ENCODE data around the gene UBE2L6. TPM values are rescaled to one million over a fixed set of nuclear protein-coding genes. Genes with fewer than 3 reads are reported as not detected.

The UBE2L6 gene
- total RNA-seq, 1 donor from 2014 or later = 69.2 TPM

DNA sequence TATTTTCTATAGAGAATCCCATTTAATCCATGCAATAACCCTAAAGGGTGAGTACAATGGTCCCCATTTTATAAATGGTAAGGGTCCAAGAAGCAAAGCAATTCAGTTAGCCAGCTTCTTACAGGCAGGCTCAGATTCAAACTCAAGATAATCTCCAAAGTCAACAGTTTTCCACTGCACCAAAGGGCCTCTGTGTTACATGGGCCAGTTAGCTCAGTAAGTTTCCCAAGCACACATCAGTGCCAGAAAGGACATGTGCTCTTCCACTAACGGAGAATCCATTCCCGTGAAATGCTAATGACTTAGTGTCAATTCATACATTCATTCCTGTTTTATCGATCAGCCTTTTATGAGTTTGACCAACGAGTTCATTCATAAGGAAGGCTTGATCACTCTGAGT lies 63.0 kb downstream of the UBE2L6 start:
- no peak for TF ChIP-seq CTCF (IDR thresholded peaks at IDR 0.05)
- Mint-ChIP-seq H3K36me3 (ENCODE audit: low read depth) (peaks cover 8% of the 10 kb centered on the region), H3K9me3 (no peaks in the 10 kb centered on the region), H3K4me1 (peaks cover 6% of the 10 kb centered on the region), H3K27ac (no peak overlapping the region), H3K4me3 (no peak overlapping the region), H3K27me3 (no peaks in the 10 kb centered on the region)
- intact Hi-C loops (cut with micrococcal nuclease) = no loop called here
- DNase-seq = no peak
- ChIA-PET POLR2A (no interaction called here), CTCF (interaction anchor here (0.9 to 4.2 kb wide), 4 partner anchors 9 to 46 kb away, joined by 3 to 22 read pairs (median 5); no protein-coding TSS in a partner anchor)
- ATAC-seq (ENCODE audit: low read depth) = no peak

GRCh38 chr11:57502870-57503269 lies 64.6 kb downstream of the UBE2L6 start:
- no peak for ATAC-seq (ENCODE audit: low read depth)
- H3K4me3 Mint-ChIP-seq = no peak overlapping the region
- peaks cover 6% of the 10 kb centered on the region for H3K4me1 Mint-ChIP-seq
- no peaks in the 10 kb centered on the region for H3K9me3 Mint-ChIP-seq
- no peak overlapping the region for H3K27ac Mint-ChIP-seq
- ChIA-PET CTCF (interaction anchor here (1.3 to 1.9 kb wide), 2 partner anchors 9 to 142 kb away, joined by 3 to 13 read pairs; no protein-coding TSS in a partner anchor), POLR2A (interaction anchor here (0.7 to 1.5 kb wide), 3 partner anchors 12 to 152 kb away, joined by 3 to 9 read pairs (median 5); partner anchors contain the start of gene SLC43A1)
- no peaks in the 10 kb centered on the region for H3K27me3 Mint-ChIP-seq
- intact Hi-C loops (cut with micrococcal nuclease) = no loop called here
- peaks cover 11% of the 10 kb centered on the region for H3K36me3 Mint-ChIP-seq (ENCODE audit: low read depth)
- no peak for TF ChIP-seq CTCF (IDR thresholded peaks at IDR 0.05)
- DNase-seq = no peak

DNA sequence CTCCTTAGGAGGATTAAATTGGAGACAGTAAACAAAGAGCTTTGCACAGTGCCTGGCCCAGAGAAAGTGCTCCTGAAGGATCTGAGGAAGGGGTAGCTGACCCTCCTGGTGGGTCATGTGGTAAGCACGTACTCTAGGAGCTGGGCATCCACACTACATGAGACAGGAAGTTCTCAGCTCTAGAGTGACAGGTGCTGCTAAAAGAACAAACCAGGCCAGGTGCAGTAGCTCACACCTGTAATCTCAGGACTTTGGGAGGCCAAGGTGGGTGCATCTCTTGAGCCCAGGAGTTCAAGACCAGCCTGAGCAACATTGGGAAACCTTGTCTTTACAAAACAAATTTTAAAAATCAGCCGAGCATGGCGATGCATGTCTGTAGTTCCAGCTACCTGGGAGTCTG lies 65.1 kb downstream of the UBE2L6 start:
- TF ChIP-seq CTCF (IDR thresholded peaks at IDR 0.05) = no peak
- peaks cover 11% of the 10 kb centered on the region for H3K36me3 Mint-ChIP-seq (ENCODE audit: low read depth)

GRCh38 chr11:57501953-57502352 lies 65.5 kb downstream of the UBE2L6 start:
- Mint-ChIP-seq H3K4me1 (peaks cover 6% of the 10 kb centered on the region), H3K27ac (no peak overlapping the region), H3K4me3 (no peak overlapping the region), H3K36me3 (ENCODE audit: low read depth) (peaks cover 11% of the 10 kb centered on the region), H3K27me3 (no peaks in the 10 kb centered on the region), H3K9me3 (no peaks in the 10 kb centered on the region)
- ChIA-PET POLR2A (interaction anchor here (1.1 to 1.5 kb wide), 3 partner anchors 13 to 153 kb away, joined by 3 to 5 read pairs (median 3); partner anchors contain the start of gene SLC43A1), CTCF (interaction anchor here (1.3 to 1.9 kb wide), 2 partner anchors 8 to 143 kb away, joined by 3 to 13 read pairs; no protein-coding TSS in a partner anchor)
- DNase-seq = no peak
- no peak for ATAC-seq (ENCODE audit: low read depth)
- intact Hi-C loops (cut with micrococcal nuclease) = no loop called here
- TF ChIP-seq CTCF (IDR thresholded peaks at IDR 0.05) = no peak

More for the DNA sequence above, 65.1 kb downstream of the UBE2L6 start:
- POLR2A ChIA-PET = interaction anchor here (1.1 to 1.5 kb wide), 3 partner anchors 13 to 152 kb away, joined by 3 to 5 read pairs (median 3); partner anchors contain the start of gene SLC43A1
- Mint-ChIP-seq H3K4me1 (peaks cover 6% of the 10 kb centered on the region), H3K27ac (no peak overlapping the region), H3K27me3 (no peaks in the 10 kb centered on the region), H3K4me3 (no peak overlapping the region), H3K9me3 (no peaks in the 10 kb centered on the region)
- ATAC-seq (ENCODE audit: low read depth) (no peak), DNase-seq (no peak)
- CTCF ChIA-PET = interaction anchor here (1.3 to 1.9 kb wide), 2 partner anchors 9 to 142 kb away, joined by 3 to 13 read pairs; no protein-coding TSS in a partner anchor
- intact Hi-C loops (cut with micrococcal nuclease) = no loop called here

Other genes starting within 250 kb of the UBE2L6 start
- 13.9 and 14.3 TPM in 2 replicates for gene TNKS1BP1, start 242.7 kb downstream of the UBE2L6 start, total RNA-seq
- 120 and 127 TPM in 2 replicates for gene SSRP1, start 231.8 kb downstream of the UBE2L6 start, total RNA-seq
- not detected in 2 replicates for gene P2RX3, start 229.3 kb downstream of the UBE2L6 start, total RNA-seq
- gene PRG3, start 186.5 kb downstream of the UBE2L6 start, total RNA-seq = not detected in 2 replicates
- gene PRG2, start 177.0 kb downstream of the UBE2L6 start, total RNA-seq = 0.76 and 1.1 TPM in 2 replicates
- gene SLC43A3, start 140.6 kb downstream of the UBE2L6 start, total RNA-seq = 213 and 237 TPM in 2 replicates
- 0.13 and 0.24 TPM in 2 replicates for gene RTN4RL2, start 107.1 kb downstream of the UBE2L6 start, total RNA-seq
- 11.1 and 12.8 TPM in 2 replicates for gene SLC43A1, start 52.0 kb downstream of the UBE2L6 start, total RNA-seq
- gene TIMM10, start 36.9 kb downstream of the UBE2L6 start, total RNA-seq = 100 and 108 TPM in 2 replicates
- not detected in 2 replicates for gene SMTNL1, start 30.1 kb downstream of the UBE2L6 start, total RNA-seq
- gene SERPING1, start 30.0 kb upstream of the UBE2L6 start, total RNA-seq = not detected in 2 replicates
- not detected in 2 replicates for gene YPEL4, start 82.2 kb upstream of the UBE2L6 start, total RNA-seq
- gene CLP1, start 90.1 kb upstream of the UBE2L6 start, total RNA-seq = 20.4 and 20.9 TPM in 2 replicates
- gene ZDHHC5, start 100.4 kb upstream of the UBE2L6 start, total RNA-seq = 50.9 and 60.7 TPM in 2 replicates
- 14.6 and 14.8 TPM in 2 replicates for gene MED19, start 144.5 kb upstream of the UBE2L6 start, total RNA-seq
- 53.2 and 53.3 TPM in 2 replicates for gene TMX2, start 144.9 kb upstream of the UBE2L6 start, total RNA-seq
- gene SELENOH, start 173.8 kb upstream of the UBE2L6 start, total RNA-seq = 210 and 224 TPM in 2 replicates
- gene BTBD18, start 184.1 kb upstream of the UBE2L6 start, total RNA-seq = not detected in 2 replicates
- 34.2 and 42.3 TPM in 2 replicates for gene CTNND1, start 194.1 kb upstream of the UBE2L6 start, total RNA-seq